Endometrial microvascular endothelial cells (primary cell): ENCODE measurements around the gene RBM5. TPM values are rescaled to one million over a fixed set of nuclear protein-coding genes. Genes with fewer than 3 reads are reported as not detected.
"Not testable (repeated sequence)": the region's sequence is repeated elsewhere in the genome, so short reads cannot be mapped to it uniquely, and the experiment has no call there.

Experiments
- in situ Hi-C: cut with HindIII; loops from 2 replicates; pipeline ENCODE4 v1.10.0; 2017; ENCODE audit warnings: low sequenced_read_pairs, low pct_unique_long_range_greater_than_20kb; ENCODE audit errors: inconsistent ontology term
- total RNA-seq: library from RNA; depleted of rRNA; stranded (reverse); fragments of >200 nt; gene quantifications from one replicate; pipeline ENCODE4 v1.2.3, GENCODE V29; 2015; ENCODE audit errors: inconsistent ontology term

Gene RBM5
- total RNA-seq: 89.3 TPM

DNA sequence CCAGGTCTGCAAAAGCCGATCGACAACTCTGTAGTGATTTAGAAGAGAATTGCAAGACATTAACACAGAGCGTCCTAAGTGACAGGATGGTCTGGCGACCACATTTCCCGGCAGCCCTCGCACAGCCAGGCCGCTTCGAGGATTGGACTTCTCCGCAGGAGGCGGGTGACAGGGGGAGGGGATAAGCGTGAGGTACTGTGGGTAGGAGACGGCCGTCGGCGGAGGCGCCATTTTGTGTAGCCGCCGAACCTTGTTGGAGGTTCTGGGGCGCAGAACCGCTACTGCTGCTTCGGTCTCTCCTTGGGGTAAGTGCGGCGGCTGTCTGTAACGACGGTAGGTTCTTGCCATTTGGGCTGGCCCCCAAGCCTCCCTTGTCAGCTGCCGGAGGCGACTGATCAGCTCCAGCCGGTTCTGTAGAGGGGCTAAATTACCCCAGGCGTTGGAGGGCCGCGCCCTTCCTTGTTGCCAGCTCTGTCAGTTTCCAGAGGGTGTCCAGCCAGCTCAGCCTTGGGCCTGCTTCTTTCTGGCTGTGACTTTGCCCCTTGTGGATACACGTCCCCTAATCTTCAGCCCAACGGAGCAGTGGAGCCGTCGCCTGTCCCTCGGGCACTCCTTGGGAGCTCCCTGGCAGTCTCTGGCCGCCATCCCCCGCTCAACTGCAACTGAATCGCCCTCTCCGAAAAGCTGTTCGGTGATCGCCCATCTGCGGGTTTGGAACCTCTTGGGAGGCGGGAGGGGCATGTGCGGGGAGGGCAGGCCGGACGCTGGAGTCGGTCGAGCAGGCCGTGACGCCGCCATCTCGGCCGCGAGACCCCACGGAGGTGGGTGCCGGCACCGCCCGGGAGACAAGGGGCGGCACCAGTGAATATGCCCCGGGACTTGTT is at the start of gene RBM5:
TSS of gene RBM5 (plus strand) at position 195 of the 884 bp plus-strand sequence. CDS start 1,516 bp downstream, outside the sequence.
- in situ Hi-C loops: no loop called here

- in situ Hi-C loops: no loop called here
Observed at GRCh38 chr3:50044976-50045375, 43.7 kb upstream of the RBM5 start.

GRCh38 chr3:50047426-50047825 is 41.3 kb upstream of the RBM5 start:
- in situ Hi-C loops: no loop called here

- in situ Hi-C loops: no loop called here
Observed at GRCh38 chr3:50050361-50050760, 38.4 kb upstream of the RBM5 start.

GRCh38 chr3:50057756-50058155 is 31.0 kb upstream of the RBM5 start:
- in situ Hi-C loops: no loop called here

- in situ Hi-C loops: no loop called here
Observed at GRCh38 chr3:50068134-50068533, 20.6 kb upstream of the RBM5 start.

DNA sequence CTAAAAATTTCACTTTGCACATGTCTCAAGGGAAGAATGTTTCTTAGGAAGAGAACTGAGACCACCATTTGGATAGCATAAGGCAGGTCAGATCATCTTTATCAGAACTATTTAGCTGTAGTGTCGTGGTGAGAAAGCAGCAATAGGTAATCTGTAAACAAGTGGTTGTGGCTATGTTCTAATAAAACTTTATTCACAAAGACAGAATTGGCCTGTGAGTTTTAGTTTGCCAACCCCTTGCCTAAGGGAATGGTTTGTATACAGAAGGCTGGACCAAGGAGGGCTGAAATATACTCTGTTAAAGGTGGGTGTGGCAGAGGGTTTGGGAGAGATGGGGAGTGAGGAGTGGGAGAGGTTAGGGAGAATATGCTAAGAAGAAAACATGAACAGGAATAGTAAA is 10.6 kb upstream of the RBM5 start:
- in situ Hi-C loops: no loop called here

DNA sequence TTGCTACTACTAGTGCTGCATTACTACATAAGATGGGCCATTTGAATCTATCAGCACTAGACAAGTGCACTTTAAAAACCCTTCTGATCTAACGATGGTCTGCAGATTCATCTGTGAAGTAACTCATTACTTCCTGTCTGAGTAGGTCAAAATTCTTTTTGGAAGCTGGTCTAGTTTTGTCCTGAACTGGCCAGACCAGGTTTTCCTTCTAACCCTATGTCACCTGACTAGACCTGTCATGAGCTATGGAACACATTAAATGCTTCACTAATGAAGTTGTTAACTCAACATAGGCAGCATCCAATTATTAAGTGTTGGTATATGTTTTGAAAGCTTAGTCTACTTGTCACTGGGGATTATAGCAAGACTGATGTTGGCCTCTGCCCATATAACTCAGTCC is 10.1 kb upstream of the RBM5 start:
- in situ Hi-C loops: no loop called here

- in situ Hi-C loops: not testable (repeated sequence)
Observed at GRCh38 chr3:50084951-50085350, 3.8 kb upstream of the RBM5 start.

DNA sequence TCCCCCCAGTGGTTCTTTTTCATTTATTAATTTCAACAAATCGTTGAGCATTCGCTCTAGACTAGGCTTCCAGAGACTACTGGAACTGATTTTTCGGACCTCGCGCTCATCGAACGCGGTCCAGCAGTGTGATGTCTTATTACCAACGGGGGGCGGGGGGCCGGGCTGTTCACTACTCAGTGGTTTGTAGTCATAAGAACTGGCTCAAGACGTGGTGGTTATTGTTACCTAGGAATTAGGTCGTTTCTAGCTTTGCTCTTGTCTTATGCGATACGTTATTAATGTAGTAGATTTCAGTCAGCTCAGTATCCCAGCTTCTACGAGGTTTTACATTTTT is 858 bp downstream of the RBM5 start:
- in situ Hi-C loops: no loop called here

DNA sequence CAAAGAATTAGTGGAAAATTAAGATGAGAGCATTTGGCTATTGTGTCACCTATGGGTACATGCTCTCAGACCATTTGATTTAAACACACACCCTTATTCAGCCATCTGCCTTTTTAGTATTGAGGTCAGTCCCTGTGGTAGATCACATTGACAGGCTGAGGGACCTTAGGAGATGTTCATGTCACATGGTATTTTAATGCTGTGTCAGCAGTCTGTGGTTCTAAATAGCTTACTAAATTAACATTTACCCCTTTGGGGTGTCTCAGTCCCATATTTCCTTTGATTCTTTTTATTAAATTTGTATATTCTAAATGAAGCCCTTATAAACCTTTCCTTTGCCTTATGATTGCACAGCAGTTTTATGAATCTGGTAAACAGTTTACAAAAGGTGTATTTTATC is 2.3 kb downstream of the RBM5 start:
- in situ Hi-C loops: no loop called here

DNA sequence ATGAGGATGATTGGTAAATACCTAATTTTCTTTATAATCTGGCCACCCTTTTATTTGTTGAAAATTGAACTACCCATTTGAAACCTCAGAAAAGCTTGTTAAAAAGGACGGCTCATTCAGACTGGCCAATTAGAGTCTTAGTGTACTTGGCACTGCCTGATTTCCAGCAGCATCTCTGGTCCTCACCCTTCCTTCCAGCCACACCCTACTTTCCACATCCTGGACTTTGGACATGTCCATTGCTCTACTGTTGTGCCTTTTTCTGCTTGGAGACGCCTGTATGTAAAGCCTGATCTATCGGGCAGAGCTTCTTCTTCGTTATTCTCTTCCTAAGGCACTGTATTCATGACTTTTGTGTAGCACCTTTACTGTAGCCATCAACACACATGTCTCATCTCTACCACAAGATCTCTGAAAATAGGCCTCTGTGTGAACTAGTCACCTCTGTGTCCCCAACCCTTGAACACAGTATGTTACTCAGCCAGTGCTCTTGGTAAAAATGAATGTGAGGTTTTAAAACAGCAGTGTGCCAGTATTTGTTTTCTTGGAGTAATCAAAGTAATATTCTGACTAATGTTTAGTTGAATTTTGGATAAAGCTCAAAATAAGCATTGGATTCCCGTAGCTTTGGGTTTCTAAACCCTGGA is 6.8 kb downstream of the RBM5 start:
- in situ Hi-C loops: no loop called here

GRCh38 chr3:50100386-50100785 is 11.7 kb downstream of the RBM5 start:
- in situ Hi-C loops: no loop called here

DNA sequence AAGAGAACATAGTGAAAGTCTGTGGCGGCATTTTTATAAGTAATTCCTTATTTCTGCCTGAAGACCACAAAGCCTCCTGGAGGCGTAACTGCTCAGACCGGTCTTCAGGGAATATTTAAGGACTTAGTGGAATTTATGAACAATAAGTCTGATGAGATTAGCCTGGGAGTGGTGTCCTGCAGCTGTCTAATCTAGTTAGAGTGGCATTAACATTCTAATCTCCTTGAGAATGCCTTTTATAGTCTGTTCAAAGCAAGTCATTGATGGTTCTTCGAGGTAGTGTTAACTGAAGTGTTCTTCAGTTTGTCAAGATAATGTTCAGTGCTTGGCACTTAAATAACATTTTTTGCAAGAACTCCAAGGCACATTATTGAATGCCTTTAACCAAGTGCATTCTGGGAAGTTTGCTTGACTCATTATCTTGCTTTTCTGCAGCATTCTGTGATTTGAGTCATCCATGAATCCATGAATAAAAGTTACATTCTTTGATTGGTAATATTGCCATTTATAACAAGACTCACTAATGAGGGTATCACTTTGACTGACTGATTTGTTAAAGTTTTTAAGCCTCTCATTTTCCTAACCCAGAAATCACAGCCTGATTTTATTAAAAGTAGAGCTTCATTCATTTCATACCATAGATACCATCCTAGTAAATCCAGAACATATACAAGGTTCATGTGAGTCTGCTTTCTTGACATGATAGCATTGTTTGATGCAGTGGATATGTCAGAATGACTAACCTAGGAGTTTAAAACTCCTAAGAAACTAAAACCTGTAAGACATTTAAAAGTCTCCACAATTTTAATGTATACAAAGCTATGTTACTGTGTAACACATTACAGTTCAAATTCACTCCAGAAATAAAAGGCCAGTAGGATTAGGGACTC is 12.5 kb downstream of the RBM5 start:
- in situ Hi-C loops: no loop called here

- in situ Hi-C loops: no loop called here
Observed at GRCh38 chr3:50102558-50102957, 13.8 kb downstream of the RBM5 start.

DNA sequence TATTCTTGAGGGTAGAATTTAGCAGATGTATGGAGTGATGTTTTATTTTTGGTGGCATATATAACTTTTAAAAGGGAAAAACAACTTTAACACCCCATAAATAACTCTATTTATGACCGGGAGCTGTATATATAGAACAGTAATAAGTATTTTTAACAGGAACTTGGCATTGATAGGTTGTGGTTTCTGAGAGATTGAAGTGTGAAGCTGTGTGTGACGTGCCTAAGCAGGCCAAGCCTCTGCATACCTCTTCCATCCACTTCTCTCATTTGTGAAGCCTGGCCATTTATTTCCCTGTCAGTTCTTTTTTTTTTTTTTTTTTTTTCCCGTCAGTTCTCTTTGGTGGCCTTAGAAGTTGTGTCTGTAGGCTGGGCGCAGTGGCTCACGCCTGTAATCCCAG is 23.0 kb downstream of the RBM5 start:
- in situ Hi-C loops: no loop called here

GRCh38 chr3:50112462-50112861 is 23.7 kb downstream of the RBM5 start:
- in situ Hi-C loops: no loop called here

- in situ Hi-C loops: no loop called here
Observed at GRCh38 chr3:50117120-50117519, 28.4 kb downstream of the RBM5 start.

- in situ Hi-C loops: no loop called here
Observed at GRCh38 chr3:50118237-50118636, 29.5 kb downstream of the RBM5 start.
